ENCODE measurements around the gene CAVIN3. TPM values are rescaled to one million over a fixed set of nuclear protein-coding genes. Genes with fewer than 3 reads are reported as not detected.

CAVIN3 gene
- total and polyA plus RNA-seq, 12 donors, result 8.4 to 126 (median 49.6) TPM

DNA sequence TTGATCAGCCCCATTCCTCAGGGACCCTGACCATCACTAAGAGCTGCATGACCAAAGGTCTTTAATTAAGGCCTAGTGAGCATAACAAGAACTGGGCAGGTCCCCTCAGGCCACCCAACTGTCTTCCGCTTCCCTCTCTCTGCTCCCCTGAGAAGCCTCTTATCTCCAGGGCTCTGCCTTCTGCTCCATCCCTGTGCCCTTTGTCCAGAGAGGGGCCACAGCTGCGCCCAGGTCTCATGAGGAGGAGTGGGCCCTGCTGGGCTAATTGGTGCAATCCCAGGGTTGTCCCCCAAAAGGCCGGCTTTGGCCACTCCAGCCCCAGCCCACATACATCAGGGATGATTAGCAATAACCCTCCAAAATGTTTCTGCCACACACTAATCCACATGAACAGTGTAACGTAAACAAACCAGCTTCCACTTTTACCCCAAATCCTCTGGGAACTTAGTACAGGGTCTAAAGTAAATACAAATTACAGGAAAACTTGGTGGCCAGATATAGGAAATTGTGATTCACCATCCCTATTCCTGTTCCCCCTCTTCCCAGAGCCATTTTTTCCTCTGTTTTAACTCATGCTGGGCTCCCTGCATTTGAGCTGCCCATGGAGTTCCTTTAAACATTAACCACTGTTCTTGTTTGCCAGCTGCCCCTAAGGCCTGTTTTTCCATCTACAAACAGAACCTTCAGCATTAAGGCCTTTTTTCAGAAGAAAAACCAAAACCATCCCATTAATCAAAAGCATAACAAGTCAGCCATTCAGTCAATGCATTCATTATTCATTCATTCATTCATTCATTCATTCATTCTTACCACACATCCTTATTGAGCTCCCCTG is 34.6 kb upstream of the CAVIN3 start:
- Histone ChIP-seq H3K4me1 (replicated peaks in 1 of 2) (peaks cover 0 to 9% of the 10 kb centered on the region in 2 donors), H3K36me3 (replicated peaks in 1 of 2) (no peaks in the 10 kb centered on the region), H3K27me3 (no peaks in the 10 kb centered on the region), H3K4me3 (no peak overlapping the region), H3K9me3 (replicated peaks in 1 of 3) (no peaks in the 10 kb centered on the region), H3K27ac (no peak overlapping the region)
- TF ChIP-seq, protein P1, sequence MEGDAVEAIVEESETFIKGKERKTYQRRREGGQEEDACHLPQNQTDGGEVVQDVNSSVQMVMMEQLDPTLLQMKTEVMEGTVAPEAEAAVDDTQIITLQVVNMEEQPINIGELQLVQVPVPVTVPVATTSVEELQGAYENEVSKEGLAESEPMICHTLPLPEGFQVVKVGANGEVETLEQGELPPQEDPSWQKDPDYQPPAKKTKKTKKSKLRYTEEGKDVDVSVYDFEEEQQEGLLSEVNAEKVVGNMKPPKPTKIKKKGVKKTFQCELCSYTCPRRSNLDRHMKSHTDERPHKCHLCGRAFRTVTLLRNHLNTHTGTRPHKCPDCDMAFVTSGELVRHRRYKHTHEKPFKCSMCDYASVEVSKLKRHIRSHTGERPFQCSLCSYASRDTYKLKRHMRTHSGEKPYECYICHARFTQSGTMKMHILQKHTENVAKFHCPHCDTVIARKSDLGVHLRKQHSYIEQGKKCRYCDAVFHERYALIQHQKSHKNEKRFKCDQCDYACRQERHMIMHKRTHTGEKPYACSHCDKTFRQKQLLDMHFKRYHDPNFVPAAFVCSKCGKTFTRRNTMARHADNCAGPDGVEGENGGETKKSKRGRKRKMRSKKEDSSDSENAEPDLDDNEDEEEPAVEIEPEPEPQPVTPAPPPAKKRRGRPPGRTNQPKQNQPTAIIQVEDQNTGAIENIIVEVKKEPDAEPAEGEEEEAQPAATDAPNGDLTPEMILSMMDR (IDR thresholded peaks at IDR 0.05), result no peak
- TF ChIP-seq POLR2A (IDR thresholded peaks at IDR 0.05), result no peak
- 80 to 92% (median 87%) methylated on average over 3 to 4 of the region's 4 CpGs for WGBS, 4 donors
- intact Hi-C loops (cut with DNase I), result loop anchor here (5.0 to 10.0 kb wide), 3 partner anchors 38 to 333 kb away; no protein-coding TSS in a partner anchor
- no peak for DNase-seq

DNA sequence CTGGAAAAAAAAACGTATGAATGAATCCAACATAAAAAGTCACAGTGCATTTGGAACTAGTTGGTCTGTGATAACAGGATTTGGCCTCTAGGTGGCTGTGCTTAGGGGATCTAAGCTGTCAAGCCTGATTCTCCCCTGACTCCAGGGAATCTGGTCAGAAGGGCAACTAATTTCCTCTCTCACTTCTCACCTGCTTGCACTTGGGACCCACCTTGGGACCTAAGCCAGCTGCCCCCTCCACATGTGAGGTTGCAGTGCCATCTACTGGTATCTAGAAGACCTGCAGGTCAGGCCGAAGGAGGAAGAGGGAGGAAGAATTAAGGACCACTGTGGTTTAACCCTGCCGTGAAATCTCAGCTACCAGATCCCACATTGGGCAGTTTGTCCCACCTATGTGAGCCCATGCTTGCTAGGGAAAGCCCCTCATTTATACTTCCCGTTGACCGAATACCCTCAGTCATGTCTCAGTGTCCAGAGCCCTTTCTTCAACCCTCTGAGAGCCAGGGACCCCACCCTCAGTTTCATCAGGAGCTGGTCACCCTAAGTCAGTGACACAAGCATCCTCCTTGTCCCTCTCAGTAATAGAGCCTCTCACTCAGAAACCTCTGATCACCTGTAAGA is 33.2 kb upstream of the CAVIN3 start:
- peak; percentile 16 to 68 (median 48) for DNase-seq
- Histone ChIP-seq H3K4me1 (replicated peaks in 1 of 2) (peaks cover 0 to 9% of the 10 kb centered on the region in 2 donors), H3K36me3 (replicated peaks in 1 of 2) (no peaks in the 10 kb centered on the region), H3K27me3 (no peaks in the 10 kb centered on the region), H3K27ac (no peak overlapping the region), H3K9me3 (replicated peaks in 1 of 3) (no peaks in the 10 kb centered on the region), H3K4me3 (no peak overlapping the region)
- TF ChIP-seq, protein P1 (IDR thresholded peaks at IDR 0.05), result peak; percentile 75 to 97 (median 94)
- no peak for TF ChIP-seq POLR2A (IDR thresholded peaks at IDR 0.05)
- WGBS, 4 donors, result 0 to 5% (median 2%) methylated on average over 4 to 5 of the region's 5 CpGs
- intact Hi-C loops (cut with DNase I), result loop anchor here (5.0 to 10.0 kb wide), 3 partner anchors 36 to 331 kb away; no protein-coding TSS in a partner anchor

DNA sequence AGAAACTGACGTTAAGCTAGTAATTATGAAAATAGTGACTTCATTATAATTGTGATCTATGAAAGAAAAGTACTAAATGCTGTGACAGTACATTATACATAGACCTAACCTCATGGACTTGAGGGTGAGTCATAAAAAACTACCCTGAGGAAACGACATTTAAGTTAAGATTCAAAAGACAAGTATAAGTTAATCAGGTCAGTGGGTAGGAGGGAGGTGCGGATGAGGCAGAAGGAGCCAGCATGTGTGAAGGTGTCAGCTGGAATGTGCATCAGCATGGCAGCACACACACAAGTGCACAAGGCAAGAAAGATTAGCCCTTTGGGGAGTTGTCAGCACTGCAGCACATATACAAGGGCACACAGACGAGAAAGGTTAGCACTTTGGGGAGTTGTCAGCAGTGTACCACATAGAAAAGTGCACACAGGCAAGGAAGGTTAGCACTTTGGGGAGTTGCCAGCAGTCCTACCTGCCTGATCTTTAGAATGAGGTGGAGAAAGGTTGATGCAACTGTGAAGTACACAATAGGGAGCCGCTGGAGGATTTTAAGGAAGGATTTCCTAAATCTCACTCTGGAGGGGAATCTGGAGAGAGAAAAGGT is 31.6 kb upstream of the CAVIN3 start:
- no peak for TF ChIP-seq POLR2A (IDR thresholded peaks at IDR 0.05)
- TF ChIP-seq, protein P1 (IDR thresholded peaks at IDR 0.05), result no peak
- DNase-seq, result no peak
- Histone ChIP-seq H3K36me3 (replicated peaks in 1 of 2) (no peaks in the 10 kb centered on the region), H3K4me3 (no peak overlapping the region), H3K9me3 (replicated peaks in 1 of 3) (no peaks in the 10 kb centered on the region), H3K27me3 (no peaks in the 10 kb centered on the region), H3K27ac (no peak overlapping the region), H3K4me1 (replicated peaks in 1 of 2) (peaks cover 0 to 8% of the 10 kb centered on the region in 2 donors)
- intact Hi-C loops (cut with DNase I), result loop anchor here (5.0 to 10.0 kb wide), 3 partner anchors 35 to 330 kb away; no protein-coding TSS in a partner anchor
- WGBS, 4 donors, result 58 to 75% (median 65%) methylated on average over 5 of the region's 5 CpGs

DNA sequence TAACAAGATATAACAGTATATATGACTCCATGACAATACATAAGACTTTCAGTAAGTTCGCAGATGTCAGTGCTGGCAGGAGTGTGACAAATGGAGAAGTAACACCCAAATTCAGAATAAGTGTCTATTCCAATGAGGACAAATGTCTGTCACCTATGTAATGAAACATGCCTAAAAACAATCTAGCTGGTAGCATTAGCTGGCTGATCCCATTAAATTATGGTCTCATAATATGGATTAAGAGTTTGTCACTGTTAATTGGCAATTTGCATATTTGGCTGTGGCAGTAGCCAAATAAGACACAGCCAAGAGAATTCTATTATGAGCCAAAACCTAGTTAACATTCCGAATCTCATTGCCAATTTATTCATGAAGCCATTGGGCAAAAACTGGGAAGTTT is 30.2 kb upstream of the CAVIN3 start:
- TF ChIP-seq POLR2A (IDR thresholded peaks at IDR 0.05), result no peak
- TF ChIP-seq, protein P1 (IDR thresholded peaks at IDR 0.05), result no peak
- no peaks in the 10 kb centered on the region for H3K4me1 ChIP-seq (replicated peaks in 1 of 2)

More for the DNA sequence above, 30.2 kb upstream of the CAVIN3 start:
- Histone ChIP-seq H3K27ac (no peak overlapping the region), H3K9me3 (replicated peaks in 1 of 3) (no peaks in the 10 kb centered on the region), H3K27me3 (no peaks in the 10 kb centered on the region), H3K4me3 (no peak overlapping the region), H3K36me3 (replicated peaks in 1 of 2) (no peaks in the 10 kb centered on the region)
- 74 to 81% (median 78%) methylated on average over 2 of the region's 2 CpGs for WGBS, 4 donors
- no peak for DNase-seq
- intact Hi-C loops (cut with DNase I), result loop anchor here (5.0 to 10.0 kb wide), 3 partner anchors 33 to 328 kb away; no protein-coding TSS in a partner anchor
